K562 (cell line): ENCODE data around the gene MMP24OS. TPM values are rescaled to one million over a fixed set of nuclear protein-coding genes. Genes with fewer than 3 reads are reported as not detected.

Experiments
- ATAC-seq: fragments of 200-7000 bp; cut with Tn5 transposase; 3 replicates; pipeline ENCODE4 v1.9.1; 2020; ENCODE audit warnings: moderate library complexity
- BruUV-seq: library from RNA; stranded (reverse); fragments of 400-500 nt; replicated peaks from 2 replicates; lab custom pipeline; 2021; lab: Mats Ljungman, UMichigan
- CTCF ChIA-PET: fragments of 300-600 bp; formaldehyde crosslinking; extraction: SDS; loops from one replicate; lab custom pipeline; 2021; ENCODE audit warnings: low intra/inter-chr PET ratio; lab: Yijun Ruan, JAX
- POLR2A ChIA-PET: fragments of 300-600, 350-650 bp; sonication (Branson Sonifier 250); formaldehyde crosslinking; extraction: SDS; loops from one replicate; lab custom pipeline; 2021; ENCODE audit warnings: antibody characterized with exemption, inconsistent platforms; lab: Yijun Ruan, JAX
- DNase-seq, 4 experiments: peaks; one replicate each; pipeline versions ENCODE4 v3.0.0 to v3.0.0-alpha.2; 2011 to 2018; ENCODE audit warnings: low spot score in 3 of 4, mixed read lengths in 3 of 4; ENCODE audit errors: extremely low read depth in 1 of 4
- FAIRE-seq: peaks from 2 replicates; lab custom pipeline; 2011; peaks lifted over from hg19 to GRCh38; lab: Jason Lieb, UNC
- H2AFZ ChIP-seq: 2 replicates; pipeline ENCODE4 v1.6.0; 2011; ENCODE audit warnings: low read depth, low read length, control low read depth, inconsistent platforms
- H3K27ac ChIP-seq: fragments of 200-600 bp; 3 replicates; pipeline ENCODE4 v1.8.0; 2011; ENCODE audit warnings: low read depth, mild to moderate bottlenecking, control low read depth, inconsistent platforms, low read length, moderate library complexity, mixed read lengths; ENCODE audit errors: extremely low read depth
- H3K27me3 ChIP-seq, 2 experiments: fragments of 300-600 bp in 1 of 2; 2 replicates in 1 of 2; 3 replicates in 1 of 2; pipeline versions ENCODE4 v1.6.0 to v1.8.0; 2011; ENCODE audit warnings: inconsistent platforms in 2 of 2, low read length in 2 of 2, mild to moderate bottlenecking in 1 of 2, mixed read lengths in 1 of 2, moderate library complexity in 1 of 2; ENCODE audit not compliant: control insufficient read depth in 2 of 2, insufficient read depth in 2 of 2
- H3K36me3 ChIP-seq: fragments of 300-600 bp; 3 replicates; pipeline ENCODE4 v1.8.0; 2011; ENCODE audit warnings: mild to moderate bottlenecking, low read length, inconsistent platforms; ENCODE audit not compliant: control insufficient read depth, insufficient read depth
- H3K4me1 ChIP-seq, 2 experiments: fragments of 200-600 bp in 1 of 2; replicated peaks in 1 of 2; 2 replicates in 1 of 2; 3 replicates in 1 of 2; pipeline versions ENCODE4 v1.5.1 to v1.8.0; 2011; ENCODE audit warnings: inconsistent platforms in 2 of 2, low read length in 2 of 2, mild to moderate bottlenecking in 1 of 2, mixed read lengths in 1 of 2, moderate library complexity in 1 of 2; ENCODE audit not compliant: control insufficient read depth in 2 of 2, insufficient read depth in 2 of 2
- H3K4me2 ChIP-seq: 2 replicates; pipeline ENCODE4 v1.6.1; 2011; ENCODE audit warnings: low read length, control low read depth, inconsistent platforms, mixed read lengths; ENCODE audit not compliant: insufficient read depth
- H3K4me3 ChIP-seq: fragments of 200-600 bp; sonication (generic), shearing (Covaris generic); 2 replicates; pipeline ENCODE4 v1.5.1; 2016; ENCODE audit warnings: control low read depth, inconsistent platforms
- H3K79me2 ChIP-seq: fragments of 200-600 bp; 3 replicates; pipeline ENCODE4 v1.8.0; 2011; ENCODE audit warnings: low read length, inconsistent platforms; ENCODE audit not compliant: control insufficient read depth, insufficient read depth
- H3K9ac ChIP-seq, 2 experiments: 2 replicates each; pipeline versions ENCODE4 v1.6.0 to v1.6.1; 2011; ENCODE audit warnings: low read depth in 2 of 2, low read length in 2 of 2, control low read depth in 1 of 2, inconsistent platforms in 1 of 2, mild to moderate bottlenecking in 1 of 2, mixed read lengths in 1 of 2; ENCODE audit not compliant: insufficient read depth in 1 of 2
- H3K9me1 ChIP-seq: one replicate; pipeline ENCODE4 v1.6.0; 2011; ENCODE audit warnings: inconsistent platforms, mild to moderate bottlenecking, low read length, moderate library complexity; ENCODE audit not compliant: control insufficient read depth, insufficient read depth
- H3K9me3 ChIP-seq: replicated peaks from 2 replicates; pipeline ENCODE4 v1.5.1; 2011; ENCODE audit warnings: low read depth, low read length, inconsistent platforms; ENCODE audit not compliant: control insufficient read depth, insufficient read depth
- H4K20me1 ChIP-seq: replicated peaks from 2 replicates; pipeline ENCODE4 v1.6.1; 2011; ENCODE audit warnings: low read length, inconsistent platforms, mixed read lengths; ENCODE audit not compliant: control insufficient read depth, insufficient read depth
- CREM ChIP-seq: IDR thresholded peaks from 2 replicates; pipeline ENCODE4 v1.6.1; 2014; ENCODE audit warnings: antibody characterized with exemption, low read depth
- DACH1 ChIP-seq: fragments of 450-650 bp; IDR thresholded peaks from 2 replicates; pipeline ENCODE4 v1.6.1; 2018; ENCODE audit not compliant: partially characterized antibody
- ESRRA ChIP-seq: fragments of 450-650 bp; IDR thresholded peaks from 2 replicates; pipeline ENCODE4 v1.6.1; 2014; ENCODE audit warnings: low read depth, mild to moderate bottlenecking, moderate library complexity, borderline replicate concordance
- KHSRP ChIP-seq: fragments of 450-650 bp; IDR thresholded peaks from 2 replicates; pipeline ENCODE4 v1.6.1; 2017
- LCOR ChIP-seq: sonication (generic); formaldehyde crosslinking; IDR thresholded peaks from 2 replicates; pipeline ENCODE4 v1.8.0; 2022; ENCODE audit warnings: mild to moderate bottlenecking, missing genetic modification reagents
- MTA3 ChIP-seq: fragments of 450-650 bp; formaldehyde crosslinking; IDR thresholded peaks from 2 replicates; pipeline ENCODE4 v1.6.1; 2017; ENCODE audit warnings: mild to moderate bottlenecking, borderline replicate concordance
- NFIC ChIP-seq: fragments of 450-650 bp; IDR thresholded peaks from 2 replicates; pipeline ENCODE4 v1.6.1; 2017; ENCODE audit warnings: mild to moderate bottlenecking, inconsistent platforms
- RAD51 ChIP-seq: fragments of 450-650 bp; IDR thresholded peaks from 2 replicates; pipeline ENCODE4 v1.7.1; 2016; ENCODE audit warnings: low read depth, mild to moderate bottlenecking, borderline replicate concordance
- SMAD3 ChIP-seq: fragments of 450-650 bp; formaldehyde crosslinking; conservative IDR thresholded peaks from 2 replicates; pipeline ENCODE4 v1.4.0; 2020; ENCODE audit warnings: mild to moderate bottlenecking
- SMARCC2 ChIP-seq: fragments of 450-650 bp; IDR thresholded peaks from 2 replicates; pipeline ENCODE4 v1.6.1; 2017; ENCODE audit warnings: antibody characterized with exemption, moderate library complexity, mild to moderate bottlenecking, low read depth
- SMARCE1 ChIP-seq: fragments of 450-650 bp; IDR thresholded peaks from 2 replicates; pipeline ENCODE4 v1.7.1; 2016; ENCODE audit warnings: mild to moderate bottlenecking
- SRSF3 ChIP-seq: fragments of 200-400 bp; formaldehyde crosslinking; IDR thresholded peaks from 2 replicates; pipeline ENCODE4 v1.6.1; 2016; ENCODE audit warnings: mild to moderate bottlenecking, low read length, moderate library complexity; ENCODE audit not compliant: insufficient read depth
- TEAD4 ChIP-seq, 2 experiments: sonication (generic) in 1 of 2; formaldehyde crosslinking in 1 of 2; IDR thresholded peaks; 2 replicates each; pipeline versions ENCODE4 v1.6.1 to v1.8.0; 2012 to 2022; ENCODE audit warnings: borderline replicate concordance in 1 of 2, inconsistent platforms in 1 of 2, low read length in 1 of 2, mild to moderate bottlenecking in 1 of 2, missing genetic modification reagents in 1 of 2
- USF2 ChIP-seq: sonication (generic); formaldehyde crosslinking; IDR thresholded peaks from 2 replicates; pipeline ENCODE4 v1.5.0; 2020; ENCODE audit warnings: missing genetic modification reagents
- ZNF239 ChIP-seq: fragments of 250-450 bp; sonication (Bioruptor Pico); IDR thresholded peaks from 2 replicates; pipeline ENCODE4 v1.4.0; 2020; ENCODE audit warnings: mild to moderate bottlenecking
- ZNF511 ChIP-seq: sonication (generic); formaldehyde crosslinking; IDR thresholded peaks from 2 replicates; pipeline ENCODE4 v1.8.0; 2022; ENCODE audit warnings: mild to moderate bottlenecking, missing genetic modification reagents
- ZNF75A ChIP-seq: fragments of 450-650 bp; formaldehyde crosslinking; IDR thresholded peaks from 2 replicates; pipeline ENCODE4 v1.4.0; 2020; ENCODE audit warnings: mild to moderate bottlenecking
- WGBS: fragments of 100-300 bp; shearing (Covaris generic); methylation state at CpG from one replicate; pipeline ENCODE4 v1.1.6; 2016; ENCODE audit warnings: low coverage, mixed read lengths; ENCODE audit not compliant: insufficient coverage; ENCODE audit errors: missing lambda C conversion rate; 5-methylcytosine and 5-hydroxymethylcytosine counted together
- in situ Hi-C: fragments of 300-500 bp; cut with MboI; formaldehyde crosslinking; loops from 4 replicates; pipeline ENCODE4 v1.15.0; 2018; ENCODE audit warnings: inconsistent platforms, mixed read lengths
- intact Hi-C: fragments of 100-400 bp; cut with micrococcal nuclease; formaldehyde crosslinking; loops from 2 replicates; pipeline ENCODE4 v1.14.2; 2022
- polyA plus RNA-seq, 8 experiments: library from polyadenylated mRNA; depleted of rRNA in 4 of 8; stranded (reverse) in 5 of 8; unstranded in 3 of 8; fragments of >200 nt; fragmentation: Nextera tagmentation in 2 of 8; fragmentation: Illumina TruSeq in 1 of 8; extraction: Ambion mirVana in 2 of 8; extraction: Trizol in 1 of 8; gene quantifications; 2 replicates each; pipeline versions ENCODE4 v1.2.1 to v1.2.3, GENCODE V29; 2011 to 2014; ENCODE audit warnings: inconsistent platforms in 1 of 8, missing spikeins in 1 of 8
- total RNA-seq, 7 experiments: library from RNA; depleted of rRNA in 6 of 7; stranded (reverse); fragments of >200 nt in 6 of 7; fragmentation: Illumina TruSeq in 2 of 7; extraction: Trizol in 2 of 7; gene quantifications; 2 replicates each; pipeline versions ENCODE4 v1.2.1 to v1.2.3, GENCODE V29; 2011 to 2021; ENCODE audit warnings: low replicate concordance in 1 of 7

Gene MMP24OS
- total and polyA plus RNA-seq, 9 of the 15 experiments (the other 6 are each of a cell fraction or from before 2014, with no cell fraction given) = 0.92 to 41.5 (median 11.4) TPM

GRCh38 chr20:35327074-35327976 is 49.4 kb upstream of the MMP24OS start:
- Histone ChIP-seq H3K4me3 (no peak overlapping the region), H3K27me3 (no peaks in the 10 kb centered on the region), H3K9ac (no peak overlapping the region), H3K27ac (no peak overlapping the region), H3K9me3 (no peaks in the 10 kb centered on the region), H2AFZ (no peak overlapping the region), H4K20me1 (no peaks in the 10 kb centered on the region), H3K4me2 (peak overlapping the region; percentile 15; the same call in 1 of the 2 replicates), H3K9me1 (no peaks in the 10 kb centered on the region), H3K36me3 (peaks cover 13% of the 10 kb centered on the region), H3K79me2 (no peaks in the 10 kb centered on the region), H3K4me1 (peaks cover 14 to 41% of the 10 kb centered on the region in 2 experiments)
- ChIA-PET POLR2A (no interaction called here), CTCF (no interaction called here)
- no TSS peak for BruUV-seq
- FAIRE-seq = peak; percentile 83
- ATAC-seq = peak; percentile 61
- WGBS = 55% methylated on average over 2 of the region's 4 CpGs
- DNase-seq = peak in 2 of 4 experiments; percentile 40 to 71
- intact Hi-C loops = no loop called here
- in situ Hi-C loops = no loop called here
- TF ChIP-seq SMARCE1 (peak; percentile 79), ZNF75A (CRISPR knock-in tag) (no peak), NFIC (peak; percentile 73), KHSRP (no peak), SMARCC2 (peak; percentile 59), ESRRA (peak; percentile 32; the same call in 1 of the 2 replicates), MTA3 (no peak), SMAD3 (no peak), USF2 (CRISPR knock-in tag) (no peak), TEAD4 (IDR thresholded peaks at IDR 0.05; ENCODE audit: low read length) (peak; percentile 46; the same call in 1 of the 2 replicates), TEAD4 (CRISPR knock-in tag; IDR thresholded peaks at IDR 0.05; ENCODE audit: borderline replicate concordance) (no peak), CREM (0 out of 2 replicates have a peak, but pooled peaks have one; percentile 10), ZNF511 (no peak), ZNF239 (CRISPR knock-in tag) (no peak), RAD51 (no peak), LCOR (0 out of 2 replicates have a peak, but pooled peaks have one; percentile 46), SRSF3 (no peak), DACH1 (peak; percentile 84)
